NCI-H82 treated with DMSO at 0.1 percent for 48 hours (cell line): ENCODE data around the gene NACAD.

ENCODE experiments used
- DNase-seq: peaks from one replicate; lab custom pipeline; 2025; ENCODE audit not compliant: unreplicated experiment; lab: John Stamatoyannopoulos, UW

Gene NACAD

GRCh38 chr7:45098983-45099839, 10.4 kb upstream of the NACAD start:
- DNase-seq, result no peak

DNA sequence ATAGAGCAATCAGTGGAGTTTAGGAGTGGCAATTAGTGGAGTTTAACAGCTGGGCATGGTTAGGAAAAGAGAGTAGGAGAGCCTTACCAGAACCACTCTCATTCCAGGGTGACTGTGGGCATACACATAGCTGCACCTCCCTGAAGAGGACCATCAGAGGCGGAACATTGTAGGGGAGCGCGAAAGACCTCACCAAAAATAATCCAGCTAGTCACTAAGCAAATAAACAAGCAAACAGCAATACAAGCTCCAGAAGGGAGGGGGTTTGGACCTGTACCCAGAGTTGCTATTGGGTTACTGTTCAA, 4.1 kb upstream of the NACAD start:
- DNase-seq, result no peak

DNA sequence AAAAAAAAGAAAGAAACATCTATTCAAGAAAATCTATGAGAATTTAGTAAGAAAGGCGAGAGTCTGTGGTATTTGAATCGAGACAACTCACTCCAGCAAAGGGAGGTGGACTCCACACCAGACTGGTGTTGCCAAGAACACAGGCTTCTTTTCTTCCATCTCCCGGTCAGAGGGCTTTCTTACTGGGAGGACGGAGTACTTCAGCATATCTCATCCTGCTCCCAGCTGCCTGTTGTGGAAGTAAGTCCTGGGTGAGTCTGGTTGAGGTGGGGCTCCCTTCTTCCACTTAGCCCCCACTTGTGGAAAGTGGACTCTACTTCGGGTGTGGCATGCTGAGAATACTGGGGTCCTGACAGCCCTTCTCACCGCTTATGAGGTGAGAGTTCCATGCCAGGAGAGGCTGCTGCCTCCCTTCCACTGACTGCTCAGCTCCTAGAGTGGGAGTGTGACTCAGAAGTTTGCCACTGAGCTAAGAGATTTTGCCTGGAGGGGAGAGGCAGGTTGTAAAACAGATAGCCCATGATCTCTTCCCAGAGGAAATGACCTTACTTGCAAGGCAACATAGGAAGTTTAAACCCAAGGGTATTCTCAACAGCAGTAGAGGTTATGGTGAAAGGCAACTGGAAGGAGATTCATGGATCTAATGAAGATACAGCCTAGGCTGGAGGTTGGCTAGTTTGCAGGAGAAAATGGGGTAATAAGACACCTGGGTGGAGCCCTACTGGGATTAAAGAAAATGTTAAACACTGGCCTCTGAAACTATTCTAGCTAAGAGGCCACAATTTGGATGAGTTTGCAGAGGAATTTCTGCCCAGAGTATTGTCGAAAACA, 3.5 kb upstream of the NACAD start:
- DNase-seq, result no peak

GRCh38 chr7:45089341-45089891, 647 bp upstream of the NACAD start:
- DNase-seq, result peak; percentile 54

GRCh38 chr7:45088146-45088701, 545 bp downstream of the NACAD start:
- DNase-seq, result no peak

DNA sequence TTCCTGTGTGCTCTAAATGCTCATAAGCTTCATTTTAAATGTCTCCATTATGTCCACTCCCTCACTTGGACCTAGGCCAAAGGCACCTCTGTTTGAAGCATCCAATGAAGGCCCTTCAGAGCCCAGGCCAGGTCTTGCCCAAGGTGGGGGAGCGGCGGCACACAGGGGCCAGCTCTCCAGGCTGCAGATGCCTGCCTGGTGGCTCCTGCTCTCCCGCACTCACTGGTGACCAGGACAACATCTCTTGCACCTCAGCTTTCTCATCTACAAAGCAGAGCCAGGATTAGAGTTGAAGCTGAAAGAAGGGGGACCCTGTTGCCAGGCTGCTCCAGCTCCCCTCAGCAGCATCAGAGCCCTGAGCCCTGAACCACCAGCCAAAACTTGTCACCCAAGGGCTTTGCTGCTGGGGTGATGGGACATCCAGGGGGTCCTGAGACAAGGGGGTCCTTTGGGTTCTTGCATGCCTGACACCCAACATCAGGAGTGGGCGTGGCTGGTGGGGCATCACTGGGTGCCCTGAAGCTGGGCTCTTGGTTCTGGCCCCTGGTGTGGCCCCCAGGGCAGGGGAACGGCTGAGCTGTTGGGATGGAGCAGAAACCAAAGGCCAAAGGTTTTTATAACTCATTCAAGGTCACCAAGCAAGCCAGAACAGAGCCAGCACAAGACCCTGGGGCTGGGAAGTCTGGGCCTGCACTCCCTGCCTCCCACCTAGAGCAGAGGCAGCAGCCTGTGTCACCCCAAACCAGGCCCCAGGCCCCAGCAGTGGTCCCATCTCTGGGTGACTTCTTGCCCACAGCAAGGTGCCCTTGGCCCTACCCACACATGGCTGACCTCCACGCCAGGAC, 1.2 kb downstream of the NACAD start:
- no peak for DNase-seq

DNA sequence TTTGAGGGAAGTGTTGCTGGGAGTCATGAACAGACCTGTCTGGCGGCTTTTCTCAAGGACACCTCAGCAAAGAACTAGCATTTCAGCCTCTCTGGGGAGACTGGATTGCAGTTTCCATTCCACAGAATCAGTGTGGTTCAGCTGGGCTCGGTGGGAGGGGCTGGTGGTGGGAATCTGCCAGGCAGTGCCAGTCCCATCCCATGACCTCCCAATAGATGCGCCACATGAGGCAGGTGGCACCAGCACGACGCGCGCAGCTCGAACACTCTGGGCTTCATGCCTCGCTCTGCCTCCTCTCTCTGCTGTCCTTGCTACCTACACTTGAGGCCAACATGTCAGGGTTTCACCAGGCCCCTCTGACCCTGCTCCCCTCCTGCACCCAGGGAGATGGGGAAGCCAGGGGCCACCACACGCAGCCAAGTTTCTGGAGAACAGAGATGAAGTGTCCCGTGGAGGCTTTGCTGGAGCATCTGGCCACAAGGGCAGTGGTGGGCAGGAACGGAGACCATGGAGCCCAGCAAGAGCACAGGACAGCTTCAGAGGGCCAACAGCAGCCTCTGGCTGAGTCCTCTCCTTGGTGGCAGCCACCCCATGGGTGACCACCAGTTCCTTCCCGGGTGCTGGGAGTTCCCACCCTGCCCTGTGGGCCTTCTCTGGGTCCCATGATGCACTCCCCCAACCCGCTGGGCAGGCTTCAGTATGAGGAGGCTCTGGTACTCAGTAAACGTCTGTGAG, 2.3 kb downstream of the NACAD start:
- DNase-seq, result no peak

DNA sequence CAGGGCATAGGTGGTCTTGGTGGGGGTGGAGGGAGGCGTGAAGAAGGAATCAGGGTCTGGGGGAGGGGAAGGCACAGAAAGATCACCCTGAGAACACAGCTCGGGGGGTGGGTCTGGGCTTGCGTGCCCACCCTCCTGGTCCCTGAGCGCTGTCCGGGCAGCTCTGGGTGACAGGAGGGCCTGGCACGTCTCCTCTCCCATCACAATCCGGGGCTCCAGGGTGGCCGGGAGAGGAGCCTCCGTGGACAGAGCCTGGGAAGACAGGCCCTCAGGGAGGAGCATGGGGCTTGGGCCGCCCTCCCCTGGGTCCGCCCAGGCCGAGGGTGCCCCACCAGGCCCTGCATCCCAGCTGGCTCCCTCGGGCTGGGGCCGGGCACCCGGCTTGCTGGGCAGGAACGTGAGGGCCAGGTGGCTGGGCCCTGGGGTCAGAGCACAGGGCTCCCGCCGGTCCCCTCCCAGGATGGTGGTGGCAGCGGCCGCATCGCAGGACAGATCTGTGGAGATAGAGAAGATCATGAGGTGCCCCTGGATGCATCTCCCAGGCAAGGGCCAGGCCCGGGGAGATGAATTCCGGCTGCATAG, 3.1 kb downstream of the NACAD start:
- no peak for DNase-seq

DNA sequence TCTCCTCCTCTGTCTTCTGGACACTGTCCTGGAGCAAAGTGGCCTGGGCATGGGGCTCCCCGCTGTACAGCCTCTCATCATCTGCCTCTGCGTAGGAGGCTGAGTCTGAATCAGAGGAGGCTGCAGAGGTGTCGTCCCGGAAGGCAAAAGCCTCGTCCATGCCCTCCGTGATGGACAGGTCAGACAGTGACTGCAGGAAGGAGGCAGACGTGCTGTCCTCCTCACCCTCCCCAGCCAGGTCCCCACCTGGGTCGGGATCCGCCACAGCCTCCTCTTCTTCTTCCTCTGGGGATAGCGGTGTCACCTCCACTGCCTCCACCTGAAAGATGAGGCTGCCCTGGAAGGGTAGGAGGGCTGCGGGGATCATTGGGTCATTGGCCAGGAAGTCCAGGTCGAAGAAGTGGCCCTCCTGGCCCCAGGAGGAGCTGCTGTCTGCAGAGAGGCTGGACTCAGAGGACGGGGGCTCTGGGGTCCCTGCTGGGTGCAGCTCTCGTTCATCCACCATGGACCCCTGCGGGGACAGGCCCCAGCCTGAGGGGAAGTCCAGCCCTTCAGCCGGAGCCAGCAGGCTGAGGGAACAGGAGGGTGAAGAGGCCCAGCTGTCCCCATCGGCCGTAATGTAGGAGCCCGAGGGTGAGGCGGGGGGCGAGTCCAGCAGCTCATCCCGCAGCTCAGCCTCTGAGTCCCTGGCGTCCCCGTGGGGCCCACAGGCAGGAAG, 3.7 kb downstream of the NACAD start:
- no peak for DNase-seq

DNA sequence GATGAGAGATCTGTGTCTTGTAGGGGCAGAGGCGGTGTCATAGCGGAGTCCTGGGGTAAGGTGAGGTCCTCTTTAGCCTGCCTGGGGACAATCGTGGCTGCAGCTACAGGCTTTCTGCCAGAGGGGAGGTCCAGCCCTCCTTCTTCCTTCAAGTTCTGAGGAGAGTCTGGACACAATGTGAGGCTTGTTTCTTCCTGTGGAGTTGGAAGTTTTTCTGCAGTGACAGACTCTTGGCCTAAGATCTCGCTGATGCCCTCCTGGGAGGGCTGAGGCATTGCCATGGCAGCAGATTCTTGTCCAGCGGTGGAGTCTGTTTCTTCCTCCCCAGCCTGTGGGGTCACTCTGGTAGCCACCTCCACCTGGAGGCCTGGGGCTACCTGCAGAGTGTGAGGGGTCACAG, 4.4 kb downstream of the NACAD start:
- DNase-seq, result no peak

- no peak for DNase-seq
Observed at GRCh38 chr7:45082831-45083331, 5.9 kb downstream of the NACAD start.

- no peak for DNase-seq
Observed at GRCh38 chr7:45082031-45082830, 6.5 kb downstream of the NACAD start.

- no peak for DNase-seq
Observed at GRCh38 chr7:45081670-45081974, 7.1 kb downstream of the NACAD start.

GRCh38 chr7:45080958-45081669, 7.7 kb downstream of the NACAD start:
- no peak for DNase-seq

DNA sequence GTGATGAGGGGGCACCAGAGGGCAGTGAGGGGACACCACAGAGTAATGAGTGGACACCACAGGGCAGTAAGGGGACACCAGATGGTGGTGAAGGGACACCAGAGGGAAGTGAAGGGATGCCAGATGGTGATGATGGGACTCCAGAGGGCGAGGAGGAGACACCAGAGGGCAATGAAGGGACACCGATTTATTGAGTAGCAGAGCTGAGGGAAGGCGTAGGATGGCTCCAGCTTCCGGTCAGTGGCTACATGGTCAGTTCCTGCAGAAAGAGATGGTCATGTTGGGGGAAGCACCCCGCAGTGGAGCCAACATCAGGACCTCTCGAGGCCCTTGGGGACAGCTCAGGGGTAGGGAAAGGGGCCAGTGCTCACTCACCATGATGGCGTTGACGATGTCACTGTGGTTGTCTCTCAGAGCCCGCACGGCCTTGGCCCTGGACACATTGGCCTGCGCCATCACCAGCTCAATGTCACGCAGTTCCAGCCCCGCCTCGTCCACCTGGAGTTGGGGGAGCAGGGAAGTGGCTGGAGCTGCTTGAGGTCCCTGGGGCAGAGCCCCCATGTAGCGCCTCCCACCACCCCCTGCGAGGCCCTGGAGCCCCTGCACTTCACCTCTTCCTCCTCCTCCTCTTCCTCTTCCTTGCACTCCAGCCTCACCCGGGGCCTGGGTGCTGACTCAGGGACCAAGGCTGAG, 8.4 kb downstream of the NACAD start:
- no peak for DNase-seq

DNA sequence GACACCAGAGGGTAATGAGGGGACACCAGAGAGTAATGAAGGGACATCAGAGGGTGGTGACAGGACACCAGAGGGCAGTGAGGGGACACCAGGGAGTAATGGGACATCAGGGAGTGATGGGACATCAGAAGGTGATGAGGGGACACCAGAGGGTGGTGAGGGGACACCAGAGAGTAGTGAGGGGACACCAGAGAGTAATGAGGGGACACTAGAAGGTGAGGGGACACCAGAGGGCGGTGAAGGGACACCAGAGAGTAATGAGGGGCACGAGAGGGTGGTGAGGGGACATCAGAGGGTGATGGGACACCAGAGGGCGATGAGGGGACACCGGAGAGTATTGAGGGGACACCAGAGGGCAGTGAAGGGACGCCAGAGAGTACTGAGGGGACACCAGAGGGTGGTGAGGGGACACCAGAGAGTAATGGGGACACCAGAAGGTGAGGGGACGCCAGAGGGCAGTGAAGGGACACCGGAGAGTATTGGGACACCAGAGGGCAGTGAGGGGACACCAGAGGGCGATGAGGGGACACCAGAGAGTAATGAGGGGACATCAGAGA, 10.6 kb downstream of the NACAD start:
- DNase-seq, result no peak

DNA sequence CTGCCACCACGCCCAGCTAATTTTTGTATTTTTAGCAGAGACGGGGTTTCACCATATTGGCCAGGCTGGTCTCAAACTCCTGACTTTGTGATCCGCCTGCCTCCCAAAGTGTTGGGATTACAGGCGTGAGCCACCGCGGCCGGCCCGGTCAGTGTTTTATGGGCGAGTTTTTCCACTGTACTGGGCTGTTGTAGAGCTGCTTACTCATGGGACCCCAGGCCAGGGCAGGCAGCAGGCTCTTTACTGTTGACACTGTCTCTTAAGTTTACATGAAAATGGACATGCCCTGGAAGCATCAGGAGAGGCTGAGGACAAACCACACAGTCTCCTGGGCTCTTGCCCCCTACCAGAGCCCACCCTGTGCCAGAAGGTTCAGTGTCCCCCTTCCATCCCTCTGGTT, 11.2 kb downstream of the NACAD start:
- no peak for DNase-seq
